H1 (cell line): ENCODE measurements around the gene LILRB2. TPM values are rescaled to one million over a fixed set of nuclear protein-coding genes. Genes with fewer than 3 reads are reported as not detected.
"Not testable (repeated sequence)": the region's sequence is repeated elsewhere in the genome, so short reads cannot be mapped to it uniquely, and the experiment has no call there.

Experiments used
- CTCF ChIA-PET: fragments of 300-600 bp; sonication (Branson Sonifier 250); formaldehyde crosslinking; loops from one replicate; lab custom pipeline; 2021; ENCODE audit not compliant: partially characterized antibody; lab: Charles Lee
- POLR2A ChIA-PET: fragments of 300-600 bp; sonication (Branson Sonifier 250); formaldehyde crosslinking; loops from one replicate; lab custom pipeline; 2021; ENCODE audit warnings: inconsistent platforms; ENCODE audit not compliant: partially characterized antibody; lab: Charles Lee
- DNase-seq, 2 experiments: peaks; one replicate each; pipeline versions ENCODE4 v3.0.0 to v3.0.0-alpha.2; 2010 to 2022; ENCODE audit warnings: low spot score in 2 of 2, low read depth in 1 of 2, mixed read lengths in 1 of 2
- FAIRE-seq: peaks from 2 replicates; lab custom pipeline; 2011; peaks lifted over from hg19 to GRCh38; lab: Jason Lieb, UNC
- H2AFZ ChIP-seq: 2 replicates; pipeline ENCODE4 v1.8.1; 2012; ENCODE audit warnings: low read length, inconsistent platforms
- H2AK5ac ChIP-seq: 2 replicates; pipeline ENCODE4 v1.6.1; 2013; ENCODE audit warnings: low read depth, low read length
- H2BK120ac ChIP-seq: replicated peaks from 2 replicates; pipeline ENCODE3; 2013; ENCODE audit warnings: low read depth, low read length, inconsistent platforms
- H2BK12ac ChIP-seq: 2 replicates; pipeline ENCODE4 v1.6.1; 2013; ENCODE audit warnings: low read depth, low read length
- H2BK15ac ChIP-seq: 2 replicates; pipeline ENCODE4 v1.6.1; 2013; ENCODE audit warnings: low read length
- H2BK20ac ChIP-seq: 2 replicates; pipeline ENCODE4 v1.6.1; 2013; ENCODE audit warnings: low read length
- H2BK5ac ChIP-seq: 2 replicates; pipeline ENCODE4 v1.6.1; 2013; ENCODE audit warnings: low read depth, low read length
- H3K14ac ChIP-seq: 2 replicates; pipeline ENCODE4 v1.6.1; 2013; ENCODE audit warnings: inconsistent platforms; ENCODE audit not compliant: insufficient read length
- H3K18ac ChIP-seq: 2 replicates; pipeline ENCODE4 v1.6.1; 2013; ENCODE audit warnings: low read length; ENCODE audit errors: extremely low read depth
- H3K23ac ChIP-seq: 2 replicates; pipeline ENCODE4 v1.6.1; 2013; ENCODE audit warnings: inconsistent platforms; ENCODE audit not compliant: insufficient read length
- H3K23me2 ChIP-seq: 2 replicates; pipeline ENCODE4 v1.6.1; 2013; ENCODE audit warnings: low read depth, low read length
- H3K27ac ChIP-seq: 2 replicates; pipeline ENCODE4 v1.6.1; 2011; ENCODE audit warnings: low read depth, low read length, inconsistent platforms
- H3K27me3 ChIP-seq, 4 experiments: replicated peaks in 1 of 4; 1 replicate in 1 of 4; 2 replicates in 3 of 4; pipeline versions ENCODE4 v1.6.1 to v1.8.1; 2011 to 2013; ENCODE audit warnings: low read length in 3 of 4, mild to moderate bottlenecking in 3 of 4, inconsistent platforms in 2 of 4, mixed read lengths in 2 of 4, moderate library complexity in 1 of 4; ENCODE audit not compliant: control insufficient read depth in 3 of 4, insufficient read depth in 3 of 4; ENCODE audit errors: extremely low read depth in 1 of 4
- H3K36me3 ChIP-seq, 4 experiments: 2 replicates each; pipeline versions ENCODE4 v1.6.1 to v1.8.1; 2011 to 2013; ENCODE audit warnings: mild to moderate bottlenecking in 4 of 4, low read length in 3 of 4, moderate library complexity in 2 of 4, control low read depth in 1 of 4, inconsistent platforms in 1 of 4; ENCODE audit not compliant: insufficient read depth in 4 of 4, control insufficient read depth in 2 of 4
- H3K4ac ChIP-seq: replicated peaks from 2 replicates; pipeline ENCODE3; 2013; ENCODE audit warnings: low read length, low read depth, mixed read lengths, inconsistent platforms; ENCODE audit not compliant: insufficient read length
- H3K4me1 ChIP-seq, 4 experiments: replicated peaks in 1 of 4; 1 replicate in 1 of 4; 2 replicates in 3 of 4; pipeline versions ENCODE4 v1.6.1 to v1.8.1; 2011 to 2013; ENCODE audit warnings: low read length in 3 of 4, inconsistent platforms in 2 of 4, mixed read lengths in 1 of 4; ENCODE audit not compliant: insufficient read depth in 4 of 4, control insufficient read depth in 3 of 4
- H3K4me2 ChIP-seq, 2 experiments: 2 replicates each; pipeline versions ENCODE4 v1.6.1 to v1.8.1; 2011 to 2013; ENCODE audit warnings: low read depth in 2 of 2, low read length in 2 of 2, control low read depth in 1 of 2, inconsistent platforms in 1 of 2, mild to moderate bottlenecking in 1 of 2; ENCODE audit not compliant: insufficient read depth in 1 of 2
- H3K4me3 ChIP-seq, 4 experiments: fragments of 200-600, 300-600 bp in 1 of 4; sonication (generic), shearing (Covaris generic), sonication (Bioruptor Twin) in 1 of 4; 2 replicates each; pipeline versions ENCODE4 v1.5.1 to v1.8.1; 2011 to 2016; ENCODE audit warnings: low read length in 4 of 4, low read depth in 3 of 4, control low read depth in 2 of 4, inconsistent platforms in 2 of 4, mild to moderate bottlenecking in 2 of 4, mixed read lengths in 1 of 4, moderate library complexity in 1 of 4; ENCODE audit not compliant: insufficient read depth in 2 of 4; ENCODE audit errors: extremely low read depth in 1 of 4
- H3K56ac ChIP-seq: replicated peaks from 2 replicates; pipeline ENCODE3; 2013; ENCODE audit warnings: low read depth, mild to moderate bottlenecking, mixed read lengths, low read length, inconsistent platforms; ENCODE audit not compliant: insufficient read length
- H3K79me1 ChIP-seq: 2 replicates; pipeline ENCODE4 v1.6.1; 2013; ENCODE audit warnings: low read depth, low read length, control low read depth
- H3K79me2 ChIP-seq, 2 experiments: 2 replicates each; pipeline versions ENCODE4 v1.6.1 to v1.8.1; 2012 to 2013; ENCODE audit warnings: low read length in 2 of 2, mild to moderate bottlenecking in 2 of 2, inconsistent platforms in 1 of 2; ENCODE audit not compliant: insufficient read depth in 2 of 2, control insufficient read depth in 1 of 2
- H3K9ac ChIP-seq, 4 experiments: replicated peaks in 1 of 4; 1 replicate in 1 of 4; 2 replicates in 3 of 4; pipeline versions ENCODE4 v1.6.1 to v1.8.1; 2011 to 2013; ENCODE audit warnings: low read depth in 3 of 4, low read length in 3 of 4, control low read depth in 2 of 4, mild to moderate bottlenecking in 2 of 4, moderate library complexity in 2 of 4, inconsistent platforms in 1 of 4; ENCODE audit errors: extremely low read depth in 1 of 4
- H3K9me3 ChIP-seq, 2 experiments: 2 replicates each; pipeline versions ENCODE4 v1.6.1 to v1.8.1; 2012 to 2013; ENCODE audit warnings: mild to moderate bottlenecking in 2 of 2, moderate library complexity in 2 of 2, control low read depth in 1 of 2, inconsistent platforms in 1 of 2, low read depth in 1 of 2, low read length in 1 of 2, mixed read lengths in 1 of 2; ENCODE audit not compliant: insufficient read depth in 2 of 2
- H4K20me1 ChIP-seq, 2 experiments: replicated peaks in 1 of 2; 2 replicates each; pipeline versions ENCODE3 to v1.8.1; 2011 to 2013; ENCODE audit warnings: inconsistent platforms in 2 of 2, low read length in 2 of 2, mild to moderate bottlenecking in 1 of 2; ENCODE audit not compliant: insufficient read depth in 2 of 2, control insufficient read depth in 1 of 2
- H4K5ac ChIP-seq: 2 replicates; pipeline ENCODE4 v1.6.1; 2013; ENCODE audit warnings: low read length, low read depth, mixed read lengths, inconsistent platforms; ENCODE audit not compliant: insufficient read length
- H4K8ac ChIP-seq: 2 replicates; pipeline ENCODE4 v1.8.0; 2013; ENCODE audit warnings: mild to moderate bottlenecking, moderate library complexity, low read length, inconsistent platforms; ENCODE audit not compliant: insufficient read depth; ENCODE audit errors: extremely low read depth
- H4K91ac ChIP-seq: replicated peaks from 2 replicates; pipeline ENCODE3; 2013; ENCODE audit warnings: low read length, mixed read lengths, inconsistent platforms; ENCODE audit not compliant: insufficient read length
- WGBS, 2 experiments: shearing (Covaris generic) in 1 of 2; methylation state at CpG; one replicate each; pipeline versions ENCODE4 v1.1.6 to v1.1.7; 2013 to 2015; ENCODE audit warnings: low lambda C conversion rate in 2 of 2, mixed read lengths in 2 of 2, inconsistent platforms in 1 of 2, low coverage in 1 of 2, missing lambda C conversion rate in 1 of 2; ENCODE audit not compliant: insufficient replicate concordance in 2 of 2, insufficient coverage in 1 of 2, insufficient read length in 1 of 2; ENCODE audit errors: extremely low coverage in 1 of 2, missing lambda C conversion rate in 1 of 2; 5-methylcytosine and 5-hydroxymethylcytosine counted together
- polyA plus RNA-seq, 7 experiments: library from polyadenylated mRNA; depleted of rRNA in 3 of 7; stranded (reverse) in 5 of 7; unstranded in 2 of 7; fragments of >200 nt in 5 of 7; fragments of 200-250 nt in 2 of 7; gene quantifications; 1 replicate in 5 of 7; 2 replicates in 1 of 7; 4 replicates in 1 of 7; pipeline versions ENCODE4 v1.2.1 to v1.2.3, GENCODE V29; 2011 to 2013; ENCODE audit warnings: missing spikeins in 2 of 7, mixed read lengths in 2 of 7
- total RNA-seq: library from RNA; stranded (reverse); fragmentation: NEBNext Ultra II Directional; extraction: Animal tissue kit (Norgen Biotek cat#: 25700); gene quantifications from 2 replicates; pipeline ENCODE4 v1.2.1, GENCODE V29; 2021

LILRB2 gene
- total and polyA plus RNA-seq, 2 of the 8 experiments (the other 6 are each of a cell fraction or from before 2014, with no cell fraction given), result not detected

DNA sequence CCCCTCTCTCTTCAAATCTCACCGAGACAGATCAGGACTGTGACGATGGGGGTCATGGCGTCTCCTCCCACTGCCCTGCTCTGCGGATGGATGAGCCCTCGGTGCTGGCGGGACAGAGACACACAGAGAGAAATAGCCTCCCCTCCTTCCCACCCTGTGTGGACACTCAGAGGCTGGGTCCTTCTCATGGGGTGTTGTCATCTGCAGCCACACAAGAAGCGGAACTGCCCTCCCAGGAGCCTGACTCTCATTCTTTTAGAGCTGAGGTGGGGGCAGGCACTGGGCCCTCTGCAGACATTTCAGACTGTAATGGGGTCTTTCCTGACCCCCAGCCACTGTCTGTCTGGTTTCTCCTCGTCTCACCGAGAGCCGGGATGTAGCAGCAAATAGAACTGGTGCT, 469 bp downstream of the LILRB2 start:
- CTCF ChIA-PET, H3K56ac ChIP-seq, H4K8ac ChIP-seq, H3K9me3 ChIP-seq, H3K9ac ChIP-seq, H3K4me1 ChIP-seq, H3K27ac ChIP-seq, H3K4me2 ChIP-seq, H3K4ac ChIP-seq, FAIRE-seq, H3K79me2 ChIP-seq, H4K91ac ChIP-seq, H2AFZ ChIP-seq, DNase-seq, H3K79me1 ChIP-seq, H3K18ac ChIP-seq, H2BK15ac ChIP-seq, H3K14ac ChIP-seq, H4K20me1 ChIP-seq, H3K27me3 ChIP-seq, H3K4me3 ChIP-seq, H3K23ac ChIP-seq, H3K36me3 ChIP-seq, H2BK20ac ChIP-seq, H2BK5ac ChIP-seq, H2BK12ac ChIP-seq, H3K23me2 ChIP-seq, H2BK120ac ChIP-seq, H2AK5ac ChIP-seq, H4K5ac ChIP-seq: not testable (repeated sequence)
- 87% methylated on average over 9 of the region's 10 CpGs; no CpG with 5 or more reads in 1 of the 2 experiments for whole genome bisulfite sequencing, 2 experiments
- POLR2A ChIA-PET, result interaction anchor here (0.7 to 1.1 kb wide), 3 partner anchors 72 to 79 kb away, joined by 3 to 6 read pairs (median 3); no protein-coding TSS in a partner anchor

DNA sequence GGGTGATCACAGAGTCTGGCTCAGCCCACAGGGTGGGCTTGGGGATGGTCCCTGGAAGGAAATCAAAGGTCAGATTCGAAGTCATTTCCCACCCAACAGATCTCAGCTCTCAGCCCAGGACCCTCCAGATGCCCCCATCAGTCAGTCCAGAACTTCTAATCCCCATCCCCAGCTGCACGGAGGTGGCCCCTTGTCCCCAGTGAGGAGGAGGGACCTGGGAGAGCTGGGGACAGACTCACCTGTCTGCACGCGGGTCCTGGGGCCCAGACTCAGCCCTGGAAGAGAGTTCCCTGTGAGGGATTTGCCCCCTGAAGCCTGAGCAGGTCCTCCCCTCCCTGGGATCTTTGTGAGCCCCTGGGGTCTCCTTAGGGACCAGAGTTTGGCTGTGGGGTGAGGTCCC, 885 bp downstream of the LILRB2 start:
- H2BK15ac ChIP-seq, H4K91ac ChIP-seq, H3K4me1 ChIP-seq, H2AFZ ChIP-seq, H2BK5ac ChIP-seq, H3K4me3 ChIP-seq, H3K18ac ChIP-seq, DNase-seq, H3K79me1 ChIP-seq, H3K27me3 ChIP-seq, FAIRE-seq, H2BK20ac ChIP-seq, H3K9ac ChIP-seq, H3K79me2 ChIP-seq, H3K36me3 ChIP-seq, H3K27ac ChIP-seq, H3K56ac ChIP-seq, H2BK12ac ChIP-seq, H3K4me2 ChIP-seq, H3K23me2 ChIP-seq, H2BK120ac ChIP-seq, H4K20me1 ChIP-seq, H2AK5ac ChIP-seq, H4K8ac ChIP-seq, H3K14ac ChIP-seq, H4K5ac ChIP-seq, H3K9me3 ChIP-seq, H3K23ac ChIP-seq, H3K4ac ChIP-seq: not testable (repeated sequence)
- ChIA-PET CTCF (interaction anchor here (5.9 kb wide), 1 partner anchor 13 kb away, joined by 31 read pairs; no protein-coding TSS in a partner anchor), POLR2A (interaction anchor here (0.7 to 1.1 kb wide), 3 partner anchors 71 to 78 kb away, joined by 3 to 6 read pairs (median 3); no protein-coding TSS in a partner anchor)
- WGBS, 2 experiments, result 57% methylated on average over 4 of the region's 4 CpGs; no CpG with 5 or more reads in 1 of the 2 experiments
